Measurements from ENCODE around the gene CRISPLD2.

DNA sequence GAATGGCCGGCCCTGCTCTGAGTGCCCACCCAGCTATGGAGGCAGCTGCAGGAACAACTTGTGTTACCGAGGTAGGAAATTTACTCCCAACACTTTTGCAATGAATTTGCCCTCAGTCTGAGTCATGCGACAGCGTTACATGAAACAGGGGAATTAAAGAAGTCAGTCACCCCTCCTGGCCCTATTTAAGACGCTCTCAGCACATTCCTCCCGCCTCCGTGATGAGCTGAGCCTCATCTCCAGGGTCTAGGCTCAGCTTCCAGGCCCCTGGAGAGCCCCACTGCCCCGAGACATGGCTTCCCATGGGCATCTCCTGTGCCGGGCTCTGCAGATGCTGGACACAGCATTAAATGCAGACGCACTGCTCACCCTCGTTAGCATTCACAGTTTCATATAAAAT, 35.0 kb downstream of the CRISPLD2 start:
- TF ChIP-seq CTCF (IDR thresholded peaks at IDR 0.05), result no peak
- no peak for TF ChIP-seq POLR2A (IDR thresholded peaks at IDR 0.05)

Measured in body of pancreas (tissue), 4 donors.